C4-2B (cell line): ENCODE measurements around the gene SOSTDC1.
"Not testable (repeated sequence)": the region's sequence is repeated elsewhere in the genome, so short reads cannot be mapped to it uniquely, and the experiment has no call there.

ENCODE experiments used
- H3K27ac ChIP-seq: fragments of 450-650 bp; 2 replicates; pipeline ENCODE4 v1.5.1; 2017
- ZFX ChIP-seq: fragments of 450-650 bp; IDR thresholded peaks from 2 replicates; pipeline ENCODE4 v1.6.1; 2017
- TF ChIP-seq, protein P1 (sequence below): fragments of 450-650 bp; conservative IDR thresholded peaks from 2 replicates; pipeline ENCODE4 v1.5.1; 2017; ENCODE audit warnings: mild to moderate bottlenecking

Gene SOSTDC1

GRCh38 chr7:16460789-16461493 lies 4.6 kb downstream of the SOSTDC1 start:
- no peak overlapping the region for H3K27ac ChIP-seq
- no peak for TF ChIP-seq ZFX
- TF ChIP-seq, protein P1, sequence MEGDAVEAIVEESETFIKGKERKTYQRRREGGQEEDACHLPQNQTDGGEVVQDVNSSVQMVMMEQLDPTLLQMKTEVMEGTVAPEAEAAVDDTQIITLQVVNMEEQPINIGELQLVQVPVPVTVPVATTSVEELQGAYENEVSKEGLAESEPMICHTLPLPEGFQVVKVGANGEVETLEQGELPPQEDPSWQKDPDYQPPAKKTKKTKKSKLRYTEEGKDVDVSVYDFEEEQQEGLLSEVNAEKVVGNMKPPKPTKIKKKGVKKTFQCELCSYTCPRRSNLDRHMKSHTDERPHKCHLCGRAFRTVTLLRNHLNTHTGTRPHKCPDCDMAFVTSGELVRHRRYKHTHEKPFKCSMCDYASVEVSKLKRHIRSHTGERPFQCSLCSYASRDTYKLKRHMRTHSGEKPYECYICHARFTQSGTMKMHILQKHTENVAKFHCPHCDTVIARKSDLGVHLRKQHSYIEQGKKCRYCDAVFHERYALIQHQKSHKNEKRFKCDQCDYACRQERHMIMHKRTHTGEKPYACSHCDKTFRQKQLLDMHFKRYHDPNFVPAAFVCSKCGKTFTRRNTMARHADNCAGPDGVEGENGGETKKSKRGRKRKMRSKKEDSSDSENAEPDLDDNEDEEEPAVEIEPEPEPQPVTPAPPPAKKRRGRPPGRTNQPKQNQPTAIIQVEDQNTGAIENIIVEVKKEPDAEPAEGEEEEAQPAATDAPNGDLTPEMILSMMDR: no peak

DNA sequence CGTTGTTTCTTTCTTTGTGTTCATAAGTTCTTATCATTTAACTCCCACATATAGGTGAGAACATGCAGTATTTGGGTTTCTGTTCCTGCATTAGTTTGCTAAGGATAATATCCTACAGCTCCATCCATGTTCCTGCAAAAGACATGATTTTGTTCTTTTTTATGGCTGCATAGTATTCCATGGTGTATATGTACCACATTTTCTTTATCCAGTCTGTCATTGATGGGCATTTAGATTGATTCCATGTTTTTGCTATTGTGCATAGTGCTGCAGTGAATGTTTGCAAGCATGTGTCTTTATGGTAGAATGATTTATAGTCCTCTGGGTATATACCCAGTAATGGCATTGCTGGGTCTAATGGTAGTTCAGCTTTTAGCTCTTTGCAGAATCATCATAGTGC lies 9.2 kb downstream of the SOSTDC1 start:
- H3K27ac ChIP-seq: not testable (repeated sequence)

GRCh38 chr7:16455591-16455990 lies 9.9 kb downstream of the SOSTDC1 start:
- no peak overlapping the region for H3K27ac ChIP-seq
- TF ChIP-seq, protein P1: no peak
- TF ChIP-seq ZFX: no peak

DNA sequence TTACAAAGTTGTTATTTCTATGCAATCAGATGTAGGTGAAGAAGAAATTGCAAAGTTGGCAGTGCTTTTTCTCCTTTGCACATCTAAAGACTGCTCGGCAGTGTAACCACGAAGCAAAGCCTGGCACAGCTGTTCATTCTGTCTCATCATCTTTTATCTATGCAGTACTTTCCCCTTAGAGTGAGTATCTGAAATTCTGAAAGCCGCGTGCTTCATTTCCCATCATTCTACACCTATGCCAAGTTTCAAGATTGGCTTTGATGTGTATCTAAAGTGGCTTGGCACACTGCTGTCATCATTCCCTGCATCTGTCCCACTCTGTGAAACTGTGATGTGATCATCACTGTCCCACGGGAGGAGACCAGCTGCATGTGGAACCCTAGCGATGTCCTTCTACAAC lies 15.2 kb downstream of the SOSTDC1 start:
- TF ChIP-seq ZFX: no peak
- TF ChIP-seq, protein P1: no peak
- H3K27ac ChIP-seq: no peak overlapping the region

DNA sequence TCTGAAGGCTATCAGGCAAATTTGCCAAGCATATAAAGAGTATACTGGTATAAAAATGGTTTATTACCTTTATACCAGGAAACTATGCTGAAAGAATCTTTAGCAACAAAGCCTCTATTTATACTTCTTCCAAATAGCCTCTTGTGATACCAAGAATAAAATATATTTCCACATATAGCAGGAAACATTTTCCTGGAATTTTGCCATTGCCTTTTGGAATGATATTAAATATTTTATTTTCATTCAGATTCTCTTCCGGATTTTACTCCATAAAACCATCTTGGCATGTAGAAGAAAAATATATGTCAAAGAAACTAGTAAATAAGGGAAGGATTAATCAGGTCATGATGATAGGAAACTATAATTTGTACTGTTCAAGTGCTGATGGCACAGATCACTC lies 17.7 kb downstream of the SOSTDC1 start:
- TF ChIP-seq ZFX: no peak
- TF ChIP-seq, protein P1: no peak

DNA sequence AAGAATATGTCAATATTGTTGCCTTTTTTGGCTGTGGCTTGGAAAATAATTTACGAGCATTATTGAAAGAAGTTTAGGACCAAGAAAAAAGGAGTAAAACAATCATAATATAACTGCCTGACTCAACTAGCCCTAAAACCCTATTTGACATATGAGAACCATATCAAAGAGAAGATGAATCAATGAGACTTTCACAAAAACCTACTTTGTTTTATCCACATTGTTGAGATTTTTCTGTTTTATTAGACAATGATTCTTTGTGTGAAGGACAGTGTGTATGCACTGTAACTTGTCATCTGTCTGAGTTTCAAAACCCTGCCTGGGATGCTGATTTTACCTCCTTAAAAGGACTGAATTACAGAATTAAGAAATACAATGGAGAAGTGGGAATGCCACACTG lies 19.0 kb downstream of the SOSTDC1 start:
- no peak for TF ChIP-seq ZFX
- TF ChIP-seq, protein P1: no peak

More for the DNA sequence above, 17.7 kb downstream of the SOSTDC1 start:
- H3K27ac ChIP-seq: no peak overlapping the region

GRCh38 chr7:16443871-16444270 lies 21.7 kb downstream of the SOSTDC1 start:
- not testable (repeated sequence) for H3K27ac ChIP-seq

More for the DNA sequence above, 19.0 kb downstream of the SOSTDC1 start:
- no peak overlapping the region for H3K27ac ChIP-seq

- no peak overlapping the region for H3K27ac ChIP-seq
- TF ChIP-seq ZFX: no peak
- TF ChIP-seq, protein P1: no peak
Measured at GRCh38 chr7:16438988-16439387, 26.6 kb downstream of the SOSTDC1 start.
